GM18909 (cell line): Measurements from ENCODE around the gene LRRC43.

Experiments used
- ATAC-seq: cut with Tn5 transposase; IDR thresholded peaks from one replicate; pipeline ENCODE4 v1.9.1; 2021; ENCODE audit warnings: mild to moderate bottlenecking; ENCODE audit not compliant: unreplicated experiment, poor library complexity

The LRRC43 gene, protein sequence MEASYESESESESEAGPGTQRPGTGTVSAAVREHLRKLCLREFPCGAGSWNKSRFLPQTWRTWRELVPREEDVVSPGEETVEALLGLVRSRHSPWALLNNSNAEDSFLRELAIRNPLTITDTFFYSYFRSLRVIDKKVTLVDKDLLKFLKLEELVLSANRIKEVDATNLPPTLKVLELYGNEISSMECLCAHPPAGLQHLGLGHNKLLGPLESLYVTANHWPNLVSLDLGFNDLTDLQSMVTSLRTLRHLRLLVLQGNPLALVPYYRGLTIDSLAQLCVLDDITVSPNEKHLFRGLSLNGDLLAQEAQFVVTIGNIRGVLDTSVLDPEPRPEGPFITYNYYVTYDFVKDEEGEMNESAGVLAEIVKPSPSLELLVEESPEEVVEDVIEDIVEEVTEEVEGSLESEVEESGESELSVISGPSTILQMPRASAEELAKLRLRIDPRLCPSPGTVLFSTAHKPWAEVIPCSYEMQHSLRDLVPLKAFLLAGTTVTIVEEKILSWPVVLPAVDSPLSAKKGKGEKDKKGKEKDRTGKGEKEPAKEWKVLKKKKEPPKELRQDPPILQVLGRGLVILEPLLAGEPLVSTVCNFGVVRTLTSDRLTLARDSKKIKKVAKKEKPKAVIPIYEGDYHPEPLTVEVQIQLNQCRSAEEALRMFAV

GRCh38 chr12:122182887-122183587 is at the start of gene LRRC43:
Gene LRRC43, plus strand, starts transcription at chr12:122183123. Its CDS starts 22 bp downstream, at chr12:122183145.
- no peak for ATAC-seq

DNA sequence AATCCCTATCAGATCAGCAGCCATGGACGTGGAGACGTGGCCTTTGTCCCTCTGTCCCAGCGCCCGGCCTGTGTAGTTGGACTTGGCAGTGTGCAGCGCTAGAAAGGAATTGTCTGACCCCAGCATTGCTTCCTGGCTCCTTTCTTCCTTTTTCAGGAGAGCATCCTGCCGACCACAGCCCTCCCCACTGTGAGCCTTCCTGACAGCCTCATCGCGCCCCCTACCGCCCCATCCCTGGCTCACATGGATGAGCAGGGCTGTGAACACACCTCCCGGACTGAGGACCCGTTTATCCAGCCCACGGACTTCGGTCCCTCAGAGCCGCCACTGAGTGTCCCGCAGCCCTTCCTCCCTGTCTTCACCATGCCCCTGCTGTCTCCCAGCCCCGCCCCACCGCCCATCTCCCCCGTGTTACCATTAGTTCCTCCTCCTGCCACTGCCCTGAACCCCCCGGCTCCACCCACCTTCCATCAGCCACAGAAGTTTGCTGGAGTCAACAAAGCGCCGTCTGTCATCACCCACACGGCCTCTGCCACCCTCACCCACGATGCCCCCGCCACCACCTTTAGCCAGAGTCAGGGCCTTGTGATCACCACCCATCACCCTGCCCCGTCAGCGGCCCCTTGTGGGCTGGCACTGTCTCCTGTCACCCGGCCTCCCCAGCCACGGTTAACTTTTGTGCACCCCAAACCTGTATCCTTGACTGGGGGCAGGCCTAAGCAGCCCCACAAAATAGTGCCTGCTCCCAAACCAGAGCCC is 49.6 kb upstream of the LRRC43 start:
- no peak for ATAC-seq

- ATAC-seq: no peak
These were observed 47.4 kb upstream of the LRRC43 start for GRCh38 chr12:122135437-122136031.

GRCh38 chr12:122137229-122137628 is 45.7 kb upstream of the LRRC43 start:
- ATAC-seq: no peak

DNA sequence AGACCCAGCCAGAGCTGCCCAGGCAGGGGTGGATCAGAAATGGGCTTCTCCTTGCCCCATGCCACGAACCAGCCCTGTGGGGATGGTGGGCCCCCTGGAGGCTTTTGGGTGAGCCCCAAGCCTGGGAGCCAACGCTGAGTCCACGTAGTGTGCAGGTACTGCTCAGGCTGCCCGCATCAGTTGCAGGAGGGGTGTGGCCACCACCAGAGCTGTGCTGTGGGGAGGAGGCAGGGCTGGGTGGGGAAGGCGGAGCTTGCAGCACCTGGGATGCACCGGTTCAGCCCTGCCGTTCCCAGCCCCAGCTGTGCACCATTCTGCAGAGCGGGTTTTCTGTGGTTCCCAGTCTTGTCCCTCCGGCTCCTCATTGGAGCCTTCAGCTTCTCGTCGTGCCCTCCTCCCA is 45.2 kb upstream of the LRRC43 start:
- ATAC-seq: no peak

- no peak for ATAC-seq
These were observed 44.7 kb upstream of the LRRC43 start for GRCh38 chr12:122138181-122138580.

DNA sequence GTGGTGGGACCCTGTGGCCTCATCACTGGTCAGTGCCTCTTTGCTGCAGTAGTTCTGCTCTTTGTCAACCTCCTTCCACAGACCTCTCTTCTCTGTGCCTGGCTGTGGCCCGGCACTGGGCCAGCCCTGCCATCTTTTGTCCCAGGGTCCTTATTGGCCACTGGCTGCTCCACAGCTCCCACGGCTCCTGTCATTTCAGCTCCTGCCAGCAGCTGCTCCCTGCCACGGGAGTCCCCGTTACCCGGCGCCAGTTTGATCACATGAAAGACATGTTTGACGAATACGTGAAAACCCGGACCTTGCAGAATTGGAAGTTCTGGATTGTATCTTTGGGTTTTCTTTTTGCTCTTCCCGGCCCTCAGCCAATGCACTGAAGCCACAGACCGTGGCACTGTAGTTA is 44.3 kb upstream of the LRRC43 start:
- no peak for ATAC-seq

DNA sequence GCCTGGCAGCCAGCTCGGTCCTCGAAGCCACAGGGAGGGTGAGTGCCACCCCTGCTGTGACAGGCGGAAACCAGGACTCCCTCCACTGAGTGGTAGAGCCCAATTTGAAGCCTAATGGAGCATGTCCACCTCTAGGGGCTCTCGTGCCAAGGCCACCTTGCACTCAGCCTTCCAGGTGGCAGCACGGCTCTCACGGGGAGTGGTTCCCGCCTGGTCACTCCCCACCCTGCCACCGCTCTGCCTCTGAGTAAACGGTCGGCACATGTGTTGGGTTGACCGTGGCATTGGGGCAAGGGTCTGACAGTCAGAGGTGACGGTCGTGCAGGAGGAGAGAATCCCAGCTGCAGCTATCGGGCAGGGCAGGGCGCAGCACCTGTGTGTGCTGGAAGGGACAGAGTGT is 43.7 kb upstream of the LRRC43 start:
- no peak for ATAC-seq

- no peak for ATAC-seq
These were observed 43.0 kb upstream of the LRRC43 start for GRCh38 chr12:122139941-122140340.

DNA sequence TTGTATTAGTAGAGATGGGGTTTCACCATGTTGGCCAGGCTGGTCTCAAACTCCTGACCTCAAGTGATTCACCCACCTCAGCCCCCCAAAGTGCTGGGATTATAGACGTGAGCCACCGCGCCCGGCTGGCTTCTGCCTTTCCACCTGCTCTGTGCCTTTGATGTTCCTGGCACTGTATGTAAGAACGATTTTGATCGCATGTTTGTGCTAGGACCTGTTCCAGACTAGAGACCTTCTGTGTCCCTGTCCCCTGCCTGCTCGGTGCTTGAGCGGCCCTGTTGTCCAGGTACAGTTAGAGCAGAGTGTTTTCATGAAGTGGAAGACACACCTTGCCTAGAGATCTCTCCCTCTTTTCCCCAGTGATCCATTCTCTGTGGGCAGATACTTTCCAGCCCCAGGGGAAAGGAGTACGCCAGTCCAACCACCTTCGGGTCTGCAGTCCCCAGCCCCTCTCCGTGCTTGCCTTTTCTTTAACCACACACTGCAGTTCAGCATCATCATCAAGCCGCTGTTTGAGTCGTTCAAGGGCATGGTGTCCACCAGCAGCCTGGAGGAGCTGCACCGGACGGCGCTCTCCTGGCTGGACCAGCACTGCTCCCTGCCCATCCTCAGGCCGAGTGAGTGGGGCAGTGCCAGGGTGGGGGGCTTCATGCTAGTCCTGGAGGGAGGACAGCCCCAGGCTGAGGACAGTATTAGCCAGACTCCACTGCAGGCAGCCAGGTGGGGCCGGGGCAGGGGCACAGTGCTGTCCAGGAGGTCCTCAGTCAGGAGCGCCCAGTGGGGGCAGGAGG is 42.3 kb upstream of the LRRC43 start:
- ATAC-seq: no peak

- no peak for ATAC-seq
These were observed 40.8 kb upstream of the LRRC43 start for GRCh38 chr12:122141911-122142725.

- ATAC-seq: no peak
These were observed 40.1 kb upstream of the LRRC43 start for GRCh38 chr12:122142857-122143256.

GRCh38 chr12:122144885-122145284 is 38.0 kb upstream of the LRRC43 start:
- ATAC-seq: no peak

- ATAC-seq: no peak
These were observed 37.2 kb upstream of the LRRC43 start for GRCh38 chr12:122145505-122146330.

GRCh38 chr12:122147514-122148290 is 35.2 kb upstream of the LRRC43 start:
- ATAC-seq: no peak

DNA sequence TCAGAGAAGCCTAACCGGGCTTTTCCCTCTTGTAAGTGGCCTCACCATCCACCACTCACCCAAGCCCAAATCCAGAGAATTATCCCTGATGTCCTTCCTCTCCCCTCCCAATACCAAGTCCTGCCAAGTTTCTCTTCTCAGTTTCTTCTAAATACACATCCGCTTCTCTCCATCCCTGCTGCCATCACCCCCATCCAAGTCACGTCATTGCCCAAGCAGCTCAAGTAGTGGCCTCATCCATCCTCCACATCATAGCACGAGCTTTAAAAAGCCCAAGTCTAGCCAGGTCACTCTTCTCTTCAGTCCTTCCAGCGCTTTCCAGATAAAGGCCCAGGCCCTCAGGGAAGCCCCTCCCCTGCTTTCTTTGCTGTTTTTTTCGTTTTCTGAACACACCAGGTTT is 34.3 kb upstream of the LRRC43 start:
- ATAC-seq: no peak

DNA sequence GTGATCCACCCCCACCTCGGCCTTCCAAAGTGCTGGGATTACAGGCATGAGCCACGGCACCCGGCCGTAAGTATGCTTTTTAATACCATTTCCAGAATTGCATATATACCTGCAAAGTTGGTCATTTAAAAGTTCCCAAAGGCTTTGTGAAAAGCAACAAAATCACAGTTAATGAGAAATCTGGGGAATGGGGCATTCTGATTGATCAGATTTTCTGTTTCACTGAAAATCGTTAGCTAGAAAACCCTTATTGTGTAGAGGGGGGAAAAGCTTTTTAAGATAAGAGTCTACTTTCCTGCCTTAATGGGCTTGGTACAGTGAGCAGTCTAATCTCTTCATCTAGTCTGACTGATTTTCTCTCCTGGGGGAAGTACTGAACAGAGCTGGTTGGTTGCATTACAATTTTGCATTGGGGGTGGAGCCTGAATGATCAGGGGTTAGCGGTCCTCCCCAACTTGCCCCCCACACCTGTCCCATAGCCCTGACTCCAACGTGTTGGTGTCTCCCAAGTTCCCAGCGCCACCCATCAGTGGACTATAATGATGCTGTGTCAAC is 32.7 kb upstream of the LRRC43 start:
- ATAC-seq: no peak
